PC-9 (cell line): Measurements from ENCODE around the gene FAM217B. TPM values are rescaled to one million over a fixed set of nuclear protein-coding genes. Genes with fewer than 3 reads are reported as not detected.
A peak's percentile ranks its signal among the peaks of the same experiment; 100 is the strongest.

ENCODE experiments used
- BruUV-seq: library from RNA; stranded (reverse); fragments of 400-500 nt; replicated peaks from 2 replicates; lab custom pipeline; 2021; lab: Mats Ljungman, UMichigan
- CTCF ChIA-PET: fragments of 300-600 bp; sonication (Branson Sonifier 250); formaldehyde crosslinking; loops from one replicate; lab custom pipeline; 2022; ENCODE audit warnings: antibody characterized with exemption; lab: Charles Lee
- POLR2A ChIA-PET: fragments of 300-600 bp; sonication (Branson Sonifier 250); formaldehyde crosslinking; loops from one replicate; lab custom pipeline; 2022; ENCODE audit warnings: antibody characterized with exemption; ENCODE audit not compliant: unreplicated experiment; lab: Charles Lee
- DNase-seq, 2 experiments: peaks; one replicate each; pipeline versions ENCODE4 v3.0.0 to v3.0.0-alpha.2; 2015 to 2022; ENCODE audit warnings: mixed read lengths in 1 of 2
- H2AFZ ChIP-seq: fragments of 200-600 bp; sonication (generic); 2 replicates; pipeline ENCODE4 v1.8.1; 2017; ENCODE audit warnings: antibody characterized with exemption
- H3F3A ChIP-seq: fragments of 200-600 bp; sonication (generic); 2 replicates; pipeline ENCODE4 v1.8.1; 2017; ENCODE audit warnings: antibody characterized with exemption, mild to moderate bottlenecking, low read depth; ENCODE audit not compliant: insufficient read depth
- H3K27ac ChIP-seq: fragments of 200-600 bp; sonication (generic); 2 replicates; pipeline ENCODE4 v1.6.1; 2016; ENCODE audit warnings: mixed run types
- H3K27me3 ChIP-seq: fragments of 200-600 bp; sonication (generic); 2 replicates; pipeline ENCODE4 v1.6.1; 2016; ENCODE audit warnings: low read depth, mixed run types; ENCODE audit not compliant: insufficient read depth
- H3K36me3 ChIP-seq: fragments of 200-600 bp; sonication (generic); 2 replicates; pipeline ENCODE4 v1.6.1; 2016; ENCODE audit warnings: low read depth, mixed run types
- H3K4me1 ChIP-seq: fragments of 200-600 bp; sonication (generic); replicated peaks from 2 replicates; pipeline ENCODE4 v1.6.1; 2016; ENCODE audit warnings: mixed run types; ENCODE audit not compliant: insufficient read depth
- H3K4me2 ChIP-seq: fragments of 200-600 bp; sonication (generic); 2 replicates; pipeline ENCODE4 v1.6.1; 2017; ENCODE audit warnings: mixed run types
- H3K4me3 ChIP-seq: fragments of 200-600 bp; sonication (generic); 2 replicates; pipeline ENCODE4 v1.6.1; 2016; ENCODE audit warnings: mixed run types
- H3K79me2 ChIP-seq: fragments of 200-600 bp; sonication (generic); 2 replicates; pipeline ENCODE4 v1.6.1; 2017; ENCODE audit warnings: low read depth, mixed run types
- H3K9me2 ChIP-seq: fragments of 200-600 bp; sonication (generic); 2 replicates; pipeline ENCODE4 v1.8.1; 2017; ENCODE audit warnings: mild to moderate bottlenecking; ENCODE audit not compliant: insufficient read depth
- H3K9me3 ChIP-seq: fragments of 200-600 bp; sonication (generic); 2 replicates; pipeline ENCODE4 v1.8.1; 2016; ENCODE audit warnings: low read depth; ENCODE audit not compliant: insufficient read depth
- H4K20me1 ChIP-seq: fragments of 200-600 bp; sonication (generic); 2 replicates; pipeline ENCODE4 v1.8.1; 2017; ENCODE audit not compliant: insufficient read depth
- CTCF ChIP-seq: fragments of 200-600 bp; sonication (generic); conservative IDR thresholded peaks from 2 replicates; pipeline ENCODE4 v1.6.1; 2017; ENCODE audit warnings: mixed run types, antibody characterized with exemption, mild to moderate bottlenecking, moderate library complexity
- EZH2 ChIP-seq: fragments of 200-600 bp; sonication (generic); IDR thresholded peaks from 2 replicates; pipeline ENCODE4 v1.8.0; 2017; ENCODE audit warnings: antibody characterized with exemption, low read depth
- intact Hi-C: fragments of 100-400 bp; cut with micrococcal nuclease; formaldehyde crosslinking; loops from one replicate; pipeline ENCODE4 v1.10.0; 2022; ENCODE audit not compliant: unreplicated experiment
- total RNA-seq: library from RNA; stranded (reverse); gene quantifications from 2 replicates; pipeline ENCODE4 v1.2.3, GENCODE V29; 2021

Gene FAM217B
- total RNA-seq, 1 experiment from 2014 or later, result 20.2 TPM

- no peak overlapping the region for H2AFZ ChIP-seq
- H3K4me2 ChIP-seq, result peak overlapping the region; percentile 83
- H3F3A ChIP-seq, result peaks cover 46% of the 10 kb centered on the region
- H3K9me2 ChIP-seq, result no peaks in the 10 kb centered on the region
- no peak for DNase-seq
- TF ChIP-seq EZH2 (no peak), CTCF (no peak)
- H3K27ac ChIP-seq, result no peak overlapping the region
- no peaks in the 10 kb centered on the region; the same call in 1 of the 2 replicates for H3K9me3 ChIP-seq
- intact Hi-C loops, result loop anchor here (5.0 to 10.0 kb wide), 2 partner anchors 45 to 347 kb away; no protein-coding TSS in a partner anchor
- H3K79me2 ChIP-seq, result peaks cover 43% of the 10 kb centered on the region
- POLR2A ChIA-PET, result no interaction called here
- no peaks in the 10 kb centered on the region for H3K27me3 ChIP-seq
- no peaks in the 10 kb centered on the region for H4K20me1 ChIP-seq
- peaks cover 12% of the 10 kb centered on the region; the same call in 1 of the 2 replicates for H3K36me3 ChIP-seq
- no TSS peak for BruUV-seq
- peak overlapping the region; percentile 72 for H3K4me3 ChIP-seq
- CTCF ChIA-PET, result no interaction called here
- peaks cover 46% of the 10 kb centered on the region for H3K4me1 ChIP-seq
Measured at GRCh38 chr20:59942245-59942644, 2.1 kb downstream of the FAM217B start.

- H3K4me3 ChIP-seq, result no peak overlapping the region
- H3K4me2 ChIP-seq, result no peak overlapping the region
- ChIA-PET CTCF (interaction anchor here (0.5 kb wide), 1 partner anchor 11 kb away, joined by 4 read pairs; the partner anchor contains the start of gene SYCP2), POLR2A (no interaction called here)
- H3K36me3 ChIP-seq, result peaks cover 12% of the 10 kb centered on the region; the same call in 1 of the 2 replicates
- peaks cover 49% of the 10 kb centered on the region for H3F3A ChIP-seq
- TF ChIP-seq CTCF, result no peak
- no peak for TF ChIP-seq EZH2
- H2AFZ ChIP-seq, result no peak overlapping the region
- no TSS peak for BruUV-seq
- no peaks in the 10 kb centered on the region for H3K27me3 ChIP-seq
- DNase-seq, result no peak
- no peaks in the 10 kb centered on the region for H4K20me1 ChIP-seq
- H3K9me2 ChIP-seq, result no peaks in the 10 kb centered on the region
- H3K4me1 ChIP-seq, result peaks cover 41% of the 10 kb centered on the region
- H3K9me3 ChIP-seq, result no peaks in the 10 kb centered on the region
- intact Hi-C loops, result loop anchor here (5.0 to 10.0 kb wide), 3 partner anchors 43 to 350 kb away; no protein-coding TSS in a partner anchor
- peaks cover 20% of the 10 kb centered on the region for H3K79me2 ChIP-seq
- H3K27ac ChIP-seq, result no peak overlapping the region
Measured at GRCh38 chr20:59944726-59945125, 4.5 kb downstream of the FAM217B start.

- TF ChIP-seq EZH2, result no peak
- TF ChIP-seq CTCF, result no peak
- no peak for DNase-seq
- Histone ChIP-seq H3F3A (peaks cover 46% of the 10 kb centered on the region), H3K36me3 (peaks cover 12% of the 10 kb centered on the region; the same call in 1 of the 2 replicates), H3K27ac (no peak overlapping the region), H3K4me3 (no peak overlapping the region), H3K9me2 (no peaks in the 10 kb centered on the region), H3K4me2 (no peak overlapping the region), H3K4me1 (peaks cover 46% of the 10 kb centered on the region), H3K79me2 (peaks cover 20% of the 10 kb centered on the region), H2AFZ (no peak overlapping the region), H3K9me3 (no peaks in the 10 kb centered on the region), H4K20me1 (no peaks in the 10 kb centered on the region), H3K27me3 (no peaks in the 10 kb centered on the region)
- no TSS peak for BruUV-seq
- ChIA-PET POLR2A (no interaction called here), CTCF (interaction anchor here (0.5 kb wide), 1 partner anchor 11 kb away, joined by 4 read pairs; the partner anchor contains the start of gene SYCP2)
- intact Hi-C loops, result loop anchor here (5.0 to 10.0 kb wide), 2 partner anchors 163 to 350 kb away; no protein-coding TSS in a partner anchor
Measured at GRCh38 chr20:59945175-59945574, 5.0 kb downstream of the FAM217B start.
